Hepatocyte (in vitro differentiated cells): ENCODE data around the gene FIP1L1. TPM values are rescaled to one million over a fixed set of nuclear protein-coding genes. Genes with fewer than 3 reads are reported as not detected.

Experiments used
- DNase-seq: peaks from one replicate; pipeline ENCODE4 v3.0.0-alpha.2; 2016; ENCODE audit warnings: low spot score
- H2AFZ ChIP-seq: fragments of 200-600 bp; sonication (generic); 2 replicates; pipeline ENCODE4 v1.6.0; 2016; ENCODE audit warnings: antibody characterized with exemption, mild to moderate bottlenecking
- H3K27ac ChIP-seq: fragments of 200-600 bp; sonication (generic); 2 replicates; pipeline ENCODE4 v1.5.1; 2016; ENCODE audit warnings: mild to moderate bottlenecking
- H3K27me3 ChIP-seq: fragments of 200-600 bp; sonication (generic); 2 replicates; pipeline ENCODE4 v1.6.1; 2016
- H3K36me3 ChIP-seq: fragments of 200-600 bp; sonication (generic); replicated peaks from 2 replicates; pipeline ENCODE4 v1.5.1; 2016; ENCODE audit warnings: low read depth; ENCODE audit not compliant: insufficient read depth
- H3K4me1 ChIP-seq: fragments of 200-600 bp; sonication (generic); 2 replicates; pipeline ENCODE4 v1.5.1; 2016; ENCODE audit warnings: mild to moderate bottlenecking, moderate library complexity; ENCODE audit not compliant: insufficient read depth
- H3K4me2 ChIP-seq: fragments of 200-600 bp; sonication (generic); 2 replicates; pipeline ENCODE4 v1.6.0; 2016
- H3K4me3 ChIP-seq: fragments of 200-600 bp; sonication (generic); 2 replicates; pipeline ENCODE4 v1.5.1; 2016; ENCODE audit warnings: mild to moderate bottlenecking
- H3K79me2 ChIP-seq: fragments of 200-600 bp; sonication (generic); 2 replicates; pipeline ENCODE4 v1.6.0; 2017; ENCODE audit warnings: mild to moderate bottlenecking
- H3K9me2 ChIP-seq: fragments of 200-600 bp; sonication (generic); replicated peaks from 2 replicates; pipeline ENCODE4 v1.6.0; 2017; ENCODE audit warnings: mild to moderate bottlenecking; ENCODE audit not compliant: insufficient read depth
- H3K9me3 ChIP-seq: fragments of 200-600 bp; sonication (generic); 2 replicates; pipeline ENCODE4 v1.5.1; 2016; ENCODE audit warnings: low read depth, mild to moderate bottlenecking
- H4K20me1 ChIP-seq: fragments of 200-600 bp; sonication (generic); 2 replicates; pipeline ENCODE4 v1.6.0; 2016; ENCODE audit warnings: mild to moderate bottlenecking; ENCODE audit not compliant: insufficient read depth, poor library complexity, severe bottlenecking
- CTCF ChIP-seq: fragments of 200-600 bp; sonication (generic); IDR thresholded peaks from 2 replicates; pipeline ENCODE4 v1.5.1; 2016; ENCODE audit warnings: antibody characterized with exemption, mild to moderate bottlenecking; ENCODE audit not compliant: poor library complexity
- EZH2 ChIP-seq: fragments of 200-600 bp; sonication (generic); IDR thresholded peaks from 2 replicates; pipeline ENCODE4 v1.6.1; 2016; ENCODE audit warnings: antibody characterized with exemption, mild to moderate bottlenecking, borderline replicate concordance
- EZH2phosphoT487 ChIP-seq: fragments of 200-600 bp; sonication (generic); IDR thresholded peaks from one replicate; pipeline ENCODE4 v1.6.1; 2018; ENCODE audit warnings: antibody characterized with exemption, mild to moderate bottlenecking, low read depth, moderate library complexity; ENCODE audit not compliant: unreplicated experiment, severe bottlenecking
- WGBS: methylation state at CpG from one replicate; pipeline ENCODE4 v1.1.6; 2016; ENCODE audit warnings: low lambda C conversion rate; ENCODE audit errors: missing lambda C conversion rate; 5-methylcytosine and 5-hydroxymethylcytosine counted together
- polyA plus RNA-seq: library from polyadenylated mRNA; unstranded; fragments of >200 nt; fragmentation: Nextera tagmentation; extraction: Ambion mirVana; gene quantifications from 2 replicates; pipeline ENCODE4 v1.2.1, GENCODE V29; 2016
- total RNA-seq: library from RNA; depleted of rRNA; stranded (reverse); fragments of >200 nt; gene quantifications from 2 replicates; pipeline ENCODE4 v1.2.3, GENCODE V29; 2014

The FIP1L1 gene
- total and polyA plus RNA-seq, 2 experiments from 2014 or later, result 50.7 to 75.6 TPM

DNA sequence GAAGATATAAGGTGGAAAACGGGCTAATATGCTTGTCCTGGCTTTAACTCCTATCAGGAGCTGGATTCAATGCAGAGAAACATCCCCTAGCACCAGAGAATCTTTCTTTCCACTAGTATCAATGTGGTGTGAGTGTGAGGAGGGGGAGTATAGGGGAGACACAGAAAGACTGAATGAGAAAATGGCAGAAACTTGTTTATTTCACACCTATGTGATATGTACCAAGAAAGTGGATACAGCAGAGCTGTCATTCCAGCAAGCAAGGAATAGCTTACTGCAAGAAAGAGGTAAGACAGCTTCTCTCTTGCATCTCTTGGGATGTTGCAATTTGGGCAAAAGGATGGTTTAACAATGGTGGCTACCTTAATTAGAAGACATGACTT lies 108.2 kb downstream of the FIP1L1 start:
- Histone ChIP-seq H2AFZ (no peak overlapping the region), H3K9me2 (no peaks in the 10 kb centered on the region), H3K36me3 (no peaks in the 10 kb centered on the region), H3K4me3 (no peak overlapping the region), H3K27me3 (no peaks in the 10 kb centered on the region), H3K4me2 (no peak overlapping the region), H3K9me3 (no peaks in the 10 kb centered on the region), H3K79me2 (no peaks in the 10 kb centered on the region), H4K20me1 (no peaks in the 10 kb centered on the region), H3K27ac (no peak overlapping the region), H3K4me1 (no peaks in the 10 kb centered on the region)
- no peak for DNase-seq
- 32% methylated on average over 1 of the region's 1 CpG for WGBS
- no peak for TF ChIP-seq CTCF
- TF ChIP-seq EZH2phosphoT487, result no peak
- no peak for TF ChIP-seq EZH2

DNA sequence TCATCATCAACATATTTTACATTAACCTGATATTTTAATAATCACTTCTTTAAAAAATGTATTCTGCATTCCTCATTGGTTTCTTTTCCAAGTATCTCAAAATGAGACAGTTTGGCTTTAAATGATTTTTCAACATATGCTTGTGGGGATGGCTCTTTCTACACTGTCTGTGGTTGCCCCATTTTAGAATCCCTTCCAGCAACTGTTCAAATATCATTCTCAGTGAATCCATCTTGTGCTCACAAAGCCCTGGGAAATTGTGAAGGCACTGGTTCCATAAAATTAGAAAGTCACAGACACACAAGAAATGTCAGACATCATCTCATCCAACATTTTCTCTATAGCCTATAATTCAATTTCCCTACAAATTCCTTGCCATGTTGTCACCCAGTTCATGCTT lies 110.3 kb downstream of the FIP1L1 start:
- H3K9me3 ChIP-seq, result no peaks in the 10 kb centered on the region
- H4K20me1 ChIP-seq, result no peaks in the 10 kb centered on the region
- H3K4me2 ChIP-seq, result no peak overlapping the region
- H3K27ac ChIP-seq, result no peak overlapping the region
- H3K36me3 ChIP-seq, result no peaks in the 10 kb centered on the region
- H3K9me2 ChIP-seq, result no peaks in the 10 kb centered on the region
- no peaks in the 10 kb centered on the region for H3K27me3 ChIP-seq
- no peak overlapping the region for H2AFZ ChIP-seq
- H3K4me1 ChIP-seq, result no peaks in the 10 kb centered on the region
- TF ChIP-seq EZH2phosphoT487, result no peak
- TF ChIP-seq EZH2, result no peak
- TF ChIP-seq CTCF, result no peak
- no peaks in the 10 kb centered on the region for H3K79me2 ChIP-seq
- no peak for DNase-seq
- no peak overlapping the region for H3K4me3 ChIP-seq

DNA sequence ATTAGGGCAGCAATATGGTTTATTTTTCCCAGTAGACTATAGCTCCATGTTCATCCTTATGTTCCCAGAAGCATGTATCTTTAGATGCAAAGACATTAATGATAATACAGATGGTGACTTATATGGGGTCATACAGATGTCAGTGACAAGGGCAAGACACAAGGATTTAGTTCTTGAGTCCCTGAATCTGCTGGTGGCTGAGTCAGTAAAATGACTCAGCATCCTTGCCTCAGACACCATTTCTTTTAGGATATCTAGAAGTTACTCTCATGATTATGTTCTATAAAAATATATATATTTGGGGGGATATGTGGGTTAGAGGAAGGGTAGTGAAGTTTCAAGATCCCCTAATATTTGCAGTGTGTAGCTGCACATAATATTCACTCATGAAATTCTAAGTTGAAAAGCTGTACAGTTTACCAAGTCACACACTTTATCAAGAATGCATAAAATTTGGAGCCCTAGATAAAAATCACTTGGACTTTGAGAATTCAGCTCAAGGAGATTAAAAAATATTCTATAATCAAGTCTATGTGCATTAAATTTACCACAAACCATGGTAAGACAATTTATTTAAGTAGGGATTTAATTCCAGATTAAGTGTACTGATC lies 111.9 kb downstream of the FIP1L1 start:
- no peak for TF ChIP-seq CTCF
- TF ChIP-seq EZH2, result no peak
- no peak for TF ChIP-seq EZH2phosphoT487
- H3K9me2 ChIP-seq, result no peaks in the 10 kb centered on the region
- H3K27ac ChIP-seq, result peak overlapping the region; percentile 83
- H2AFZ ChIP-seq, result no peak overlapping the region
- no peak overlapping the region for H3K4me2 ChIP-seq
- no peaks in the 10 kb centered on the region for H3K9me3 ChIP-seq
- no peaks in the 10 kb centered on the region for H3K79me2 ChIP-seq
- no peaks in the 10 kb centered on the region for H4K20me1 ChIP-seq
- H3K36me3 ChIP-seq, result no peaks in the 10 kb centered on the region
- H3K4me3 ChIP-seq, result no peak overlapping the region
- no peaks in the 10 kb centered on the region for H3K4me1 ChIP-seq
- DNase-seq, result no peak
- H3K27me3 ChIP-seq, result no peaks in the 10 kb centered on the region
